GM23338 (cell line): ENCODE data around the gene SH3GL3.

Experiments
- CTCF ChIP-seq, 2 experiments: fragments of 200-600 bp in 1 of 2; sonication (generic) in 1 of 2; conservative IDR thresholded peaks; 2 replicates each; pipeline versions ENCODE4 v1.5.1 to v1.6.1; 2016 to 2017; ENCODE audit warnings: antibody characterized with exemption in 2 of 2, low read depth in 2 of 2, mild to moderate bottlenecking in 2 of 2, moderate library complexity in 1 of 2
- ETS1 ChIP-seq: IDR thresholded peaks from 2 replicates; pipeline ENCODE4 v1.6.1; 2016; ENCODE audit warnings: antibody characterized with exemption
- EZH2 ChIP-seq: fragments of 200-600 bp; sonication (generic); IDR thresholded peaks from one replicate; pipeline ENCODE4 v1.8.0; 2017; ENCODE audit warnings: antibody characterized with exemption, mild to moderate bottlenecking, low read depth; ENCODE audit not compliant: unreplicated experiment
- EZH2phosphoT487 ChIP-seq: fragments of 200-600 bp; sonication (generic); IDR thresholded peaks from one replicate; pipeline ENCODE4 v1.8.1; 2018; ENCODE audit warnings: antibody characterized with exemption; ENCODE audit not compliant: unreplicated experiment
- NANOG ChIP-seq: IDR thresholded peaks from 2 replicates; pipeline ENCODE4 v1.6.1; 2016; ENCODE audit warnings: antibody characterized with exemption, borderline replicate concordance
- ZNF462 ChIP-seq: fragments of 250-450 bp; sonication (Bioruptor Pico); IDR thresholded peaks from 2 replicates; pipeline ENCODE4 v1.5.0; 2020; ENCODE audit warnings: mild to moderate bottlenecking, moderate library complexity

- TF ChIP-seq NANOG (no peak), EZH2 (no peak), CTCF (conservative IDR thresholded peaks at IDR 0.05; ENCODE audit: low read depth in 2 of 2) (no peak), EZH2phosphoT487 (no peak), ZNF462 (CRISPR knock-in tag) (no peak), ETS1 (no peak)
These were observed 141.3 kb downstream of the SH3GL3 start for GRCh38 chr15:83588441-83588840.
